Activated naive CD4-positive, alpha-beta T cell treated with anti-CD3 and anti-CD28 coated beads, Interleukin-2, amount 50 U/mL, for 24 hours (primary cell): Measurements from ENCODE around the gene CTNNBL1.

ENCODE experiments used
- H3K27ac Mint-ChIP-seq: one replicate; pipeline ENCODE4 v1.8.0; 2021; ENCODE audit warnings: mild to moderate bottlenecking, mixed read lengths
- H3K27me3 Mint-ChIP-seq: one replicate; pipeline ENCODE4 v1.8.0; 2021; ENCODE audit warnings: mixed read lengths
- H3K36me3 Mint-ChIP-seq: one replicate; pipeline ENCODE4 v1.8.0; 2021; ENCODE audit warnings: mixed read lengths
- H3K4me1 Mint-ChIP-seq: one replicate; pipeline ENCODE4 v1.8.0; 2021; ENCODE audit warnings: mixed read lengths
- H3K4me3 Mint-ChIP-seq: one replicate; pipeline ENCODE4 v1.8.0; 2021; ENCODE audit warnings: mild to moderate bottlenecking, mixed read lengths
- H3K9me3 Mint-ChIP-seq: one replicate; pipeline ENCODE4 v1.8.0; 2021; ENCODE audit warnings: mixed read lengths

Gene CTNNBL1

GRCh38 chr20:37741055-37741454, 47.2 kb downstream of the CTNNBL1 start:
- Mint-ChIP-seq H3K27me3 (no peaks in the 10 kb centered on the region), H3K4me3 (no peak overlapping the region), H3K9me3 (no peaks in the 10 kb centered on the region), H3K36me3 (peaks cover 25% of the 10 kb centered on the region), H3K4me1 (no peaks in the 10 kb centered on the region), H3K27ac (no peak overlapping the region)

- peaks cover 26% of the 10 kb centered on the region for H3K36me3 Mint-ChIP-seq
- no peak overlapping the region for H3K4me3 Mint-ChIP-seq
- no peak overlapping the region for H3K27ac Mint-ChIP-seq
- no peaks in the 10 kb centered on the region for H3K4me1 Mint-ChIP-seq
- no peaks in the 10 kb centered on the region for H3K9me3 Mint-ChIP-seq
- no peaks in the 10 kb centered on the region for H3K27me3 Mint-ChIP-seq
Observed at GRCh38 chr20:37741570-37741969, 47.7 kb downstream of the CTNNBL1 start.

GRCh38 chr20:37742131-37742530, 48.3 kb downstream of the CTNNBL1 start:
- H3K27me3 Mint-ChIP-seq, result no peaks in the 10 kb centered on the region
- peaks cover 29% of the 10 kb centered on the region for H3K36me3 Mint-ChIP-seq
- H3K9me3 Mint-ChIP-seq, result no peaks in the 10 kb centered on the region
- H3K4me3 Mint-ChIP-seq, result no peak overlapping the region
- H3K4me1 Mint-ChIP-seq, result no peaks in the 10 kb centered on the region
- no peak overlapping the region for H3K27ac Mint-ChIP-seq

- no peaks in the 10 kb centered on the region for H3K9me3 Mint-ChIP-seq
- H3K27me3 Mint-ChIP-seq, result no peaks in the 10 kb centered on the region
- no peaks in the 10 kb centered on the region for H3K4me1 Mint-ChIP-seq
- peaks cover 28% of the 10 kb centered on the region for H3K36me3 Mint-ChIP-seq
- H3K4me3 Mint-ChIP-seq, result no peak overlapping the region
- H3K27ac Mint-ChIP-seq, result no peak overlapping the region
Observed at GRCh38 chr20:37744347-37744746, 50.5 kb downstream of the CTNNBL1 start.

- Mint-ChIP-seq H3K27ac (no peak overlapping the region), H3K4me3 (no peak overlapping the region), H3K27me3 (no peaks in the 10 kb centered on the region), H3K36me3 (peaks cover 21% of the 10 kb centered on the region), H3K4me1 (no peaks in the 10 kb centered on the region), H3K9me3 (no peaks in the 10 kb centered on the region)
Observed at GRCh38 chr20:37745553-37745952, 51.7 kb downstream of the CTNNBL1 start.

- H3K9me3 Mint-ChIP-seq, result no peaks in the 10 kb centered on the region
- H3K4me3 Mint-ChIP-seq, result no peak overlapping the region
- H3K4me1 Mint-ChIP-seq, result no peaks in the 10 kb centered on the region
- peaks cover 25% of the 10 kb centered on the region for H3K36me3 Mint-ChIP-seq
- no peaks in the 10 kb centered on the region for H3K27me3 Mint-ChIP-seq
- H3K27ac Mint-ChIP-seq, result no peak overlapping the region
Observed at GRCh38 chr20:37748015-37748414, 54.2 kb downstream of the CTNNBL1 start.

- H3K27me3 Mint-ChIP-seq, result no peaks in the 10 kb centered on the region
- no peaks in the 10 kb centered on the region for H3K4me1 Mint-ChIP-seq
- peaks cover 31% of the 10 kb centered on the region for H3K36me3 Mint-ChIP-seq
- no peak overlapping the region for H3K4me3 Mint-ChIP-seq
- no peaks in the 10 kb centered on the region for H3K9me3 Mint-ChIP-seq
- no peak overlapping the region for H3K27ac Mint-ChIP-seq
Observed at GRCh38 chr20:37749218-37749617, 55.4 kb downstream of the CTNNBL1 start.

- H3K27me3 Mint-ChIP-seq, result no peaks in the 10 kb centered on the region
- H3K4me3 Mint-ChIP-seq, result no peak overlapping the region
- no peaks in the 10 kb centered on the region for H3K4me1 Mint-ChIP-seq
- H3K9me3 Mint-ChIP-seq, result no peaks in the 10 kb centered on the region
- H3K36me3 Mint-ChIP-seq, result peaks cover 32% of the 10 kb centered on the region
- no peak overlapping the region for H3K27ac Mint-ChIP-seq
Observed at GRCh38 chr20:37749620-37750403, 56.0 kb downstream of the CTNNBL1 start.

- Mint-ChIP-seq H3K4me3 (no peak overlapping the region), H3K27me3 (no peaks in the 10 kb centered on the region), H3K9me3 (no peaks in the 10 kb centered on the region), H3K27ac (no peak overlapping the region), H3K36me3 (peaks cover 35% of the 10 kb centered on the region), H3K4me1 (no peaks in the 10 kb centered on the region)
Observed at GRCh38 chr20:37755665-37756064, 61.8 kb downstream of the CTNNBL1 start.

- H3K36me3 Mint-ChIP-seq, result peaks cover 34% of the 10 kb centered on the region
- H3K27ac Mint-ChIP-seq, result no peak overlapping the region
- no peak overlapping the region for H3K4me3 Mint-ChIP-seq
- no peaks in the 10 kb centered on the region for H3K27me3 Mint-ChIP-seq
- H3K9me3 Mint-ChIP-seq, result no peaks in the 10 kb centered on the region
- no peaks in the 10 kb centered on the region for H3K4me1 Mint-ChIP-seq
Observed at GRCh38 chr20:37756234-37756633, 62.4 kb downstream of the CTNNBL1 start.

- Mint-ChIP-seq H3K9me3 (no peaks in the 10 kb centered on the region), H3K36me3 (peaks cover 37% of the 10 kb centered on the region), H3K27me3 (no peaks in the 10 kb centered on the region), H3K27ac (no peak overlapping the region), H3K4me3 (no peak overlapping the region), H3K4me1 (no peaks in the 10 kb centered on the region)
Observed at GRCh38 chr20:37757550-37757949, 63.7 kb downstream of the CTNNBL1 start.

GRCh38 chr20:37758332-37758731, 64.5 kb downstream of the CTNNBL1 start:
- Mint-ChIP-seq H3K4me1 (no peaks in the 10 kb centered on the region), H3K9me3 (no peaks in the 10 kb centered on the region), H3K27me3 (no peaks in the 10 kb centered on the region), H3K4me3 (no peak overlapping the region), H3K36me3 (peaks cover 37% of the 10 kb centered on the region), H3K27ac (no peak overlapping the region)

GRCh38 chr20:37759052-37759553, 65.3 kb downstream of the CTNNBL1 start:
- Mint-ChIP-seq H3K36me3 (peaks cover 35% of the 10 kb centered on the region), H3K9me3 (no peaks in the 10 kb centered on the region), H3K4me1 (no peaks in the 10 kb centered on the region), H3K27ac (no peak overlapping the region), H3K4me3 (no peak overlapping the region), H3K27me3 (no peaks in the 10 kb centered on the region)

- no peaks in the 10 kb centered on the region for H3K4me1 Mint-ChIP-seq
- H3K27ac Mint-ChIP-seq, result no peak overlapping the region
- peaks cover 34% of the 10 kb centered on the region for H3K36me3 Mint-ChIP-seq
- H3K9me3 Mint-ChIP-seq, result no peaks in the 10 kb centered on the region
- no peak overlapping the region for H3K4me3 Mint-ChIP-seq
- no peaks in the 10 kb centered on the region for H3K27me3 Mint-ChIP-seq
Observed at GRCh38 chr20:37759761-37760209, 66.0 kb downstream of the CTNNBL1 start.

GRCh38 chr20:37760322-37760721, 66.5 kb downstream of the CTNNBL1 start:
- Mint-ChIP-seq H3K36me3 (peaks cover 38% of the 10 kb centered on the region), H3K4me1 (no peaks in the 10 kb centered on the region), H3K27me3 (no peaks in the 10 kb centered on the region), H3K27ac (no peak overlapping the region), H3K4me3 (no peak overlapping the region), H3K9me3 (no peaks in the 10 kb centered on the region)

GRCh38 chr20:37762716-37763485, 69.1 kb downstream of the CTNNBL1 start:
- Mint-ChIP-seq H3K4me1 (no peaks in the 10 kb centered on the region), H3K27ac (no peak overlapping the region), H3K36me3 (peaks cover 27% of the 10 kb centered on the region), H3K27me3 (no peaks in the 10 kb centered on the region), H3K9me3 (no peaks in the 10 kb centered on the region), H3K4me3 (no peak overlapping the region)
